ENCODE results near the gene B4GALT7. TPM values are rescaled to one million over a fixed set of nuclear protein-coding genes. Genes with fewer than 3 reads are reported as not detected.
A peak's percentile ranks its signal among the peaks of the same experiment; 100 is the strongest.

B4GALT7 gene
- total RNA-seq, 2 experiments from 2014 or later = 31.1 to 33.8 TPM

GRCh38 chr5:177610131-177610769 lies 10.3 kb downstream of the B4GALT7 start:
- intact Hi-C loops (cut with DNase I, micrococcal nuclease) = no loop called here
- no peak overlapping the region for H3K27ac Mint-ChIP-seq
- CTCF ChIA-PET = no interaction called here

GRCh38 chr5:177610770-177611445 lies 11.0 kb downstream of the B4GALT7 start:
- Mint-ChIP-seq H3K4me3 (no peak overlapping the region), H3K4me1 (ENCODE audit: low read depth) (peaks cover 16% of the 10 kb centered on the region), H3K36me3 (ENCODE audit: low read depth) (peaks cover 11% of the 10 kb centered on the region), H3K9me3 (no peaks in the 10 kb centered on the region), H3K27me3 (no peaks in the 10 kb centered on the region), H3K27ac (no peak overlapping the region)
- POLR2A ChIA-PET = no interaction called here
- TF ChIP-seq CTCF (IDR thresholded peaks at IDR 0.05) = no peak
- H3K27me3 ChIP-seq (ENCODE audit: control insufficient read depth in 1 of 2, insufficient read depth in 2 of 2, low read length in 2 of 2) = no peaks in the 10 kb centered on the region
- H3K4me3 ChIP-seq (ENCODE audit: low read length) = no peak overlapping the region
- intact Hi-C loops (cut with DNase I, micrococcal nuclease) = no loop called here
- no peak overlapping the region for H3K27ac ChIP-seq (ENCODE audit: low read depth in 1 of 2, low read length in 2 of 2)
- peaks cover 11% of the 10 kb centered on the region for H3K4me1 ChIP-seq (ENCODE audit: insufficient read depth, low read length)
- ATAC-seq (ENCODE audit: poor library complexity) (no peak), DNase-seq (no peak)
- no peaks in the 10 kb centered on the region for H3K9me3 ChIP-seq (ENCODE audit: control insufficient read depth in 1 of 2, insufficient read depth in 1 of 2, low read length in 2 of 2)
- CTCF ChIA-PET = no interaction called here
- H3K36me3 ChIP-seq (ENCODE audit: insufficient read depth, low read length) = peaks cover 5% of the 10 kb centered on the region

More at GRCh38 chr5:177610131-177610769, 10.3 kb downstream of the B4GALT7 start:
- H3K4me1 Mint-ChIP-seq (ENCODE audit: low read depth) = peaks cover 17% of the 10 kb centered on the region
- H3K36me3 ChIP-seq (ENCODE audit: insufficient read depth, low read length) = peaks cover 6% of the 10 kb centered on the region
- no peaks in the 10 kb centered on the region for H3K9me3 ChIP-seq (ENCODE audit: control insufficient read depth in 1 of 2, insufficient read depth in 1 of 2, low read length in 2 of 2)
- no peak overlapping the region for H3K4me3 Mint-ChIP-seq
- ATAC-seq (ENCODE audit: poor library complexity) = no peak
- DNase-seq = no peak
- H3K27me3 Mint-ChIP-seq = no peaks in the 10 kb centered on the region
- H3K36me3 Mint-ChIP-seq (ENCODE audit: low read depth) = peaks cover 16% of the 10 kb centered on the region
- peaks cover 11% of the 10 kb centered on the region for H3K4me1 ChIP-seq (ENCODE audit: insufficient read depth, low read length)
- H3K27me3 ChIP-seq (ENCODE audit: control insufficient read depth in 1 of 2, insufficient read depth in 2 of 2, low read length in 2 of 2) = no peaks in the 10 kb centered on the region
- H3K27ac ChIP-seq (ENCODE audit: low read depth in 1 of 2, low read length in 2 of 2) = no peak overlapping the region
- no peak overlapping the region for H3K4me3 ChIP-seq (ENCODE audit: low read length)
- no peak for TF ChIP-seq CTCF (IDR thresholded peaks at IDR 0.05)
- POLR2A ChIA-PET = interaction anchor here (1.5 kb wide), 1 partner anchor 18 kb away, joined by 3 read pairs; the partner anchor contains the start of gene TMED9
- H3K9me3 Mint-ChIP-seq = no peaks in the 10 kb centered on the region

GRCh38 chr5:177611446-177612214 lies 11.7 kb downstream of the B4GALT7 start:
- Mint-ChIP-seq H3K4me1 (ENCODE audit: low read depth) (peaks cover 9% of the 10 kb centered on the region), H3K27me3 (no peaks in the 10 kb centered on the region), H3K36me3 (ENCODE audit: low read depth) (peaks cover 3% of the 10 kb centered on the region), H3K27ac (peak overlapping the region; percentile 25), H3K9me3 (no peaks in the 10 kb centered on the region), H3K4me3 (no peak overlapping the region)
- Histone ChIP-seq H3K27ac (ENCODE audit: low read depth in 1 of 2, low read length in 2 of 2) (no peak overlapping the region), H3K4me1 (ENCODE audit: insufficient read depth, low read length) (peaks cover 11% of the 10 kb centered on the region), H3K36me3 (ENCODE audit: insufficient read depth, low read length) (peaks cover 9% of the 10 kb centered on the region), H3K4me3 (ENCODE audit: low read length) (no peak overlapping the region), H3K27me3 (ENCODE audit: control insufficient read depth in 1 of 2, insufficient read depth in 2 of 2, low read length in 2 of 2) (no peaks in the 10 kb centered on the region), H3K9me3 (ENCODE audit: control insufficient read depth in 1 of 2, insufficient read depth in 1 of 2, low read length in 2 of 2) (no peaks in the 10 kb centered on the region)
- DNase-seq (no peak), ATAC-seq (ENCODE audit: poor library complexity) (no peak)
- ChIA-PET CTCF (no interaction called here), POLR2A (no interaction called here)
- intact Hi-C loops (cut with DNase I, micrococcal nuclease) = no loop called here
- TF ChIP-seq CTCF (IDR thresholded peaks at IDR 0.05) = no peak
